ENCODE results near the gene RFX8.

DNA sequence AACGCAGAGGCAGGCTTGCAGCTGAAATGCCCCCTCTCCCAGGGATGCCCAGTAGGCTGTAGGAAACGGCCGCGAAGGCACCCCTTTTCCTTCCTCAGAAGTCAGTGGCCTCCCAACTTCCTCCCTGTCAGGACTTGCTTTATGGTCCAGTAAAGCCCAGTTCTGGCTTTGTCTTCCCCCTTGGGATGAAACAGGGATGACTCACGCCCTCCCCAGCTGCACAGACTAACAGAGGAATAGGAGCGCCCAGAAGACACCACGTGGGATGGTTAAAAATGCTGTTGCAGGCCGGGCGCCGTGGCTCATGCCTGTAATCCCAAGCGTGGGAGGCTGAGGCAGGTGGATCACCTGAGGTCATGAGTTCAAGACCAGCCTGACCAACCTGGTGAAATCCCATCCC is 94.5 kb downstream of the RFX8 start:
- TF ChIP-seq POLR2A (IDR thresholded peaks at IDR 0.05; ENCODE audit: low read depth, low read length) (no peak), POLR2AphosphoS5 (IDR thresholded peaks at IDR 0.05; ENCODE audit: low read depth, low read length) (no peak), PAX5 (IDR thresholded peaks at IDR 0.05; ENCODE audit: insufficient read depth, low read length, severe bottlenecking) (no peak), TAF1 (IDR thresholded peaks at IDR 0.05; ENCODE audit: low read depth, low read length) (no peak)

All from GM12891 (cell line).